ENCODE data around the gene SIPA1L3. TPM values are rescaled to one million over a fixed set of nuclear protein-coding genes. Genes with fewer than 3 reads are reported as not detected.

Gene SIPA1L3
- total RNA-seq, 1 experiment from 2014 or later = 66.3 TPM

DNA sequence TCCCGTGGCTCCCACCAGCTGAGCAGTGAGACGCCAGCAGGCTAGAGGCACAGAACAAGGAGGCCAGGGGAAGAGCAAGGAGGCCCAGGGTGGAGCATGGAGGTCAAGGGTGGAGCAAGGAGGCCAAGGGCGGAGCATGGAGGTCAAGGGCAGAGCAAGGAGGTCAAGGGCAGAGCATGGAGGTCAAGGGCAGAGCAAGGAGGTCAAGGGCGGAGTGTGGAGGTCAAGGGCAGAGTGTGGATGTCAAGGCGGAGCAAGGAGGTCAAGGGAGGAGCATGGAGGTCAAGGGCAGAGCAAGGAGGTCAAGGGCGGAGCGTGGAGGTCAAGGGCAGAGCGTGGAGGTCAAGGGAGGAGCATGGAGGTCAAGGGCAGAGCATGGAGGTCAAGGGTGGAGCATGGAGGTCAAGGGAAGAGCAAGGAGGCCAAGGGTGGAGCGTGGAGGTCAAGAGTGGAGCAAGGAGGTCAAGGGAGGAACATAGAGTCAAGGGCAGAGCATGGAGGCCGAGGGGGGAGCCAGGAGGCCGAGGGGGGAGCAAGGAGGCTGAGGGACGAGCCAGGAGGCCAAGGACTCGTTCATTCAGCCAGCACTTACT lies 289.3 kb downstream of the SIPA1L3 start:
- no peak for DNase-seq (ENCODE audit: low read depth, low spot score)
- no peaks in the 10 kb centered on the region for H3K4me1 ChIP-seq (ENCODE audit: control insufficient read depth, insufficient read depth, low read length)
- intact Hi-C loops (cut with micrococcal nuclease; ENCODE audit: unreplicated experiment) (no loop called here), in situ Hi-C loops (cut with HindIII; ENCODE audit: low pct_unique_long_range_greater_than_20kb, low sequenced_read_pairs) (no loop called here)
- no peak overlapping the region for H3K4me3 ChIP-seq (ENCODE audit: low read depth in 2 of 2, low read length in 2 of 2)
- no peak for ATAC-seq
- TF ChIP-seq, protein P1, sequence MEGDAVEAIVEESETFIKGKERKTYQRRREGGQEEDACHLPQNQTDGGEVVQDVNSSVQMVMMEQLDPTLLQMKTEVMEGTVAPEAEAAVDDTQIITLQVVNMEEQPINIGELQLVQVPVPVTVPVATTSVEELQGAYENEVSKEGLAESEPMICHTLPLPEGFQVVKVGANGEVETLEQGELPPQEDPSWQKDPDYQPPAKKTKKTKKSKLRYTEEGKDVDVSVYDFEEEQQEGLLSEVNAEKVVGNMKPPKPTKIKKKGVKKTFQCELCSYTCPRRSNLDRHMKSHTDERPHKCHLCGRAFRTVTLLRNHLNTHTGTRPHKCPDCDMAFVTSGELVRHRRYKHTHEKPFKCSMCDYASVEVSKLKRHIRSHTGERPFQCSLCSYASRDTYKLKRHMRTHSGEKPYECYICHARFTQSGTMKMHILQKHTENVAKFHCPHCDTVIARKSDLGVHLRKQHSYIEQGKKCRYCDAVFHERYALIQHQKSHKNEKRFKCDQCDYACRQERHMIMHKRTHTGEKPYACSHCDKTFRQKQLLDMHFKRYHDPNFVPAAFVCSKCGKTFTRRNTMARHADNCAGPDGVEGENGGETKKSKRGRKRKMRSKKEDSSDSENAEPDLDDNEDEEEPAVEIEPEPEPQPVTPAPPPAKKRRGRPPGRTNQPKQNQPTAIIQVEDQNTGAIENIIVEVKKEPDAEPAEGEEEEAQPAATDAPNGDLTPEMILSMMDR (IDR thresholded peaks at IDR 0.05) = no peak
- TF ChIP-seq, protein P2, sequence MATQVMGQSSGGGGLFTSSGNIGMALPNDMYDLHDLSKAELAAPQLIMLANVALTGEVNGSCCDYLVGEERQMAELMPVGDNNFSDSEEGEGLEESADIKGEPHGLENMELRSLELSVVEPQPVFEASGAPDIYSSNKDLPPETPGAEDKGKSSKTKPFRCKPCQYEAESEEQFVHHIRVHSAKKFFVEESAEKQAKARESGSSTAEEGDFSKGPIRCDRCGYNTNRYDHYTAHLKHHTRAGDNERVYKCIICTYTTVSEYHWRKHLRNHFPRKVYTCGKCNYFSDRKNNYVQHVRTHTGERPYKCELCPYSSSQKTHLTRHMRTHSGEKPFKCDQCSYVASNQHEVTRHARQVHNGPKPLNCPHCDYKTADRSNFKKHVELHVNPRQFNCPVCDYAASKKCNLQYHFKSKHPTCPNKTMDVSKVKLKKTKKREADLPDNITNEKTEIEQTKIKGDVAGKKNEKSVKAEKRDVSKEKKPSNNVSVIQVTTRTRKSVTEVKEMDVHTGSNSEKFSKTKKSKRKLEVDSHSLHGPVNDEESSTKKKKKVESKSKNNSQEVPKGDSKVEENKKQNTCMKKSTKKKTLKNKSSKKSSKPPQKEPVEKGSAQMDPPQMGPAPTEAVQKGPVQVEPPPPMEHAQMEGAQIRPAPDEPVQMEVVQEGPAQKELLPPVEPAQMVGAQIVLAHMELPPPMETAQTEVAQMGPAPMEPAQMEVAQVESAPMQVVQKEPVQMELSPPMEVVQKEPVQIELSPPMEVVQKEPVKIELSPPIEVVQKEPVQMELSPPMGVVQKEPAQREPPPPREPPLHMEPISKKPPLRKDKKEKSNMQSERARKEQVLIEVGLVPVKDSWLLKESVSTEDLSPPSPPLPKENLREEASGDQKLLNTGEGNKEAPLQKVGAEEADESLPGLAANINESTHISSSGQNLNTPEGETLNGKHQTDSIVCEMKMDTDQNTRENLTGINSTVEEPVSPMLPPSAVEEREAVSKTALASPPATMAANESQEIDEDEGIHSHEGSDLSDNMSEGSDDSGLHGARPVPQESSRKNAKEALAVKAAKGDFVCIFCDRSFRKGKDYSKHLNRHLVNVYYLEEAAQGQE (IDR thresholded peaks at IDR 0.05; ENCODE audit: insufficient read depth in 1 of 2, low read depth in 2 of 2, low read length in 1 of 2) = no peak
- TF ChIP-seq SIN3A (IDR thresholded peaks at IDR 0.05; ENCODE audit: borderline replicate concordance, insufficient read depth, low read depth, low read length) (no peak), TCF7L2 (IDR thresholded peaks at IDR 0.05; ENCODE audit: low read depth, low read length) (no peak), POLR2AphosphoS5 (IDR thresholded peaks at IDR 0.05; ENCODE audit: low read depth, low read length) (no peak)
- no peaks in the 10 kb centered on the region for H3K9me3 ChIP-seq (ENCODE audit: control insufficient read depth, insufficient read depth, low read depth, low read length)
- no peak overlapping the region for H3K27ac ChIP-seq (ENCODE audit: low read length)
- BruUV-seq (replicated peaks) = TSS peak; percentile 68
- H3K27me3 ChIP-seq (ENCODE audit: control insufficient read depth, insufficient read depth, low read length) = no peaks in the 10 kb centered on the region
- ChIA-PET CTCF (no interaction called here), POLR2A (interaction anchor here (0.6 kb wide), 1 partner anchor 54 kb away, joined by 3 read pairs; no protein-coding TSS in a partner anchor)
- no peaks in the 10 kb centered on the region for H3K36me3 ChIP-seq (ENCODE audit: control insufficient read depth, insufficient read depth, low read length)

DNA sequence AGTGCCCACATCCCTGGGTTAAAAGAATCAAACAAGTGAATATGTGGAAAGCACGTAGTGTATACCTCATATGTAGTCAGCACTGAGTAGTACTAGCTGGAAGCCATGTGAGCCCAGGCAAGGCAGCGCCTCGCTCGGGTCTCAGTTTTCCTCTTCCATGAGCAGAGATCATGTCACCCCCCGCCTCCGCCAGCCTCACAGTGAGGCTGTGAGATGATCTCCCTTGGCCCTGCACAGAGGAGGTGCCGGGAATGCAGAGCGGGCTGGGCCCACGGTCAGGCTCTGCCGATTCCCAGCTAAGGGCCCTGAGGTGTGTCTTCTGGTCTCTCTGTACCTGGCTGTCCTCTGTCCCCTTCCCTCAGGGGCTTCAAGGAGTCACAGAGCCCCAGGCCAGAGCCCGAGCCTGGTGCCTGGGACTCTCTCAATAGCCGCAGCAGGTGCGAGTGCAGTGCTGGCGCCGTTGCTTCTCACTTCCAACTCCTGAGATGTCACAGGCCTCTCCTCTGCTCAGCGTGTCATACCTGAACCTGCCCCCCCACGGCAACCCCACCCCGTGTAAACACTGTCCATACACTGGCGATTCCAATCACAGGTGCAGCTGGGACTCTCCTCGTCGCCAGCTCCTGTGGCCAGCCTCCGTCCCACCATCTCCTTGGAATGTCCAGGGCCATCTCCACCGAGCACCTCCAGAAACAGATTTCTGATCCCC lies 290.1 kb downstream of the SIPA1L3 start:
- no peaks in the 10 kb centered on the region for H3K4me1 ChIP-seq (ENCODE audit: control insufficient read depth, insufficient read depth, low read length)
- CTCF ChIA-PET = no interaction called here
- no peak for TF ChIP-seq TCF7L2 (IDR thresholded peaks at IDR 0.05; ENCODE audit: low read depth, low read length)
- TF ChIP-seq, protein P2 (IDR thresholded peaks at IDR 0.05; ENCODE audit: insufficient read depth in 1 of 2, low read depth in 2 of 2, low read length in 1 of 2) = no peak
- no peak for TF ChIP-seq SIN3A (IDR thresholded peaks at IDR 0.05; ENCODE audit: borderline replicate concordance, insufficient read depth, low read depth, low read length)
- no peak for TF ChIP-seq POLR2AphosphoS5 (IDR thresholded peaks at IDR 0.05; ENCODE audit: low read depth, low read length)
- TF ChIP-seq, protein P1 (IDR thresholded peaks at IDR 0.05) = no peak
- in situ Hi-C loops (cut with HindIII; ENCODE audit: low pct_unique_long_range_greater_than_20kb, low sequenced_read_pairs) = no loop called here
- no peaks in the 10 kb centered on the region for H3K27me3 ChIP-seq (ENCODE audit: control insufficient read depth, insufficient read depth, low read length)
- BruUV-seq (replicated peaks) = no TSS peak
- ATAC-seq (no peak), DNase-seq (ENCODE audit: low read depth, low spot score) (no peak)
- H3K27ac ChIP-seq (ENCODE audit: low read length) = no peak overlapping the region
- H3K36me3 ChIP-seq (ENCODE audit: control insufficient read depth, insufficient read depth, low read length) = no peaks in the 10 kb centered on the region
- POLR2A ChIA-PET = interaction anchor here (0.6 kb wide), 1 partner anchor 55 kb away, joined by 3 read pairs; no protein-coding TSS in a partner anchor
- no peak overlapping the region for H3K4me3 ChIP-seq (ENCODE audit: low read depth in 2 of 2, low read length in 2 of 2)
- intact Hi-C loops (cut with micrococcal nuclease; ENCODE audit: unreplicated experiment) = no loop called here
- no peaks in the 10 kb centered on the region for H3K9me3 ChIP-seq (ENCODE audit: control insufficient read depth, insufficient read depth, low read depth, low read length)

Measured in Panc1 (cell line).